Prostate gland (tissue), 2 donors: ENCODE measurements around the gene FAM229A. TPM values are rescaled to one million over a fixed set of nuclear protein-coding genes. Genes with fewer than 3 reads are reported as not detected.

Experiments
- DNase-seq: peaks from one replicate; pipeline ENCODE4 v3.0.0-alpha.2; 2019; ENCODE audit warnings: low spot score
- H3K27ac ChIP-seq, 2 donors: fragments of 200-600 bp; sonication (generic); 2 replicates each; pipeline ENCODE4 v1.5.1; 2017 to 2019
- H3K27me3 ChIP-seq: fragments of 200-600 bp; sonication (generic); replicated peaks from 2 replicates; pipeline ENCODE4 v1.5.1; 2019; ENCODE audit not compliant: insufficient read depth
- H3K36me3 ChIP-seq, 2 donors: fragments of 200-600 bp; sonication (generic); 1 replicate in 1 of 2; 2 replicates in 1 of 2; pipeline versions ENCODE4 v1.5.1 to v1.8.1; 2017 to 2019
- H3K4me1 ChIP-seq: fragments of 200-600 bp; sonication (generic); replicated peaks from 2 replicates; pipeline ENCODE4 v1.5.1; 2019
- H3K4me3 ChIP-seq, 2 donors: fragments of 200-600 bp; sonication (generic); 2 replicates each; pipeline ENCODE4 v1.5.1; 2017 to 2019
- H3K9me3 ChIP-seq: fragments of 200-600 bp; sonication (generic); 2 replicates; pipeline ENCODE4 v1.5.1; 2017
- POLR2A ChIP-seq: fragments of 450-650 bp; IDR thresholded peaks from one replicate; pipeline ENCODE4 v1.6.1; 2016; ENCODE audit warnings: antibody characterized with exemption, mild to moderate bottlenecking
- POLR2AphosphoS5 ChIP-seq: sonication (generic); formaldehyde crosslinking; IDR thresholded peaks from one replicate; pipeline ENCODE4 v1.6.1; 2017; ENCODE audit warnings: antibody characterized with exemption
- whole genome bisulfite sequencing: methylation state at CpG from one replicate; pipeline ENCODE4 v1.1.5; 2018; 5-methylcytosine and 5-hydroxymethylcytosine counted together
- intact Hi-C: fragments of 100-400 bp; cut with DNase I; formaldehyde crosslinking; loops from one replicate; pipeline ENCODE4 v1.14.2; 2022
- total RNA-seq, 2 donors: library from RNA; depleted of rRNA; stranded (reverse); fragments of >200 nt; gene quantifications; one replicate each; pipeline ENCODE4 v1.1.0, GENCODE V29; 2016
- TF ChIP-seq, protein P1 (sequence below), 4 experiments: fragments of 200-600 bp in 2 of 4; fragments of 450-650 bp in 2 of 4; sonication (generic) in 2 of 4; IDR thresholded peaks; 1 replicate in 3 of 4; 2 replicates in 1 of 4; pipeline ENCODE4 v1.5.1; 2016 to 2019; ENCODE audit warnings: antibody characterized with exemption in 4 of 4, mild to moderate bottlenecking in 2 of 4, moderate library complexity in 2 of 4

FAM229A gene
- total RNA-seq, 2 donors from 2014 or later = 8.5 to 24.2 TPM

GRCh38 chr1:32341186-32341757 lies 21.0 kb downstream of the FAM229A start:
- 87% methylated on average over 11 of the region's 11 CpGs for WGBS
- Histone ChIP-seq H3K4me1 (no peaks in the 10 kb centered on the region), H3K27ac (no peak overlapping the region), H3K27me3 (no peaks in the 10 kb centered on the region), H3K36me3 (no peaks in the 10 kb centered on the region), H3K4me3 (no peak overlapping the region), H3K9me3 (no peaks in the 10 kb centered on the region)
- intact Hi-C loops = no loop called here
- DNase-seq = no peak
- TF ChIP-seq, protein P1, sequence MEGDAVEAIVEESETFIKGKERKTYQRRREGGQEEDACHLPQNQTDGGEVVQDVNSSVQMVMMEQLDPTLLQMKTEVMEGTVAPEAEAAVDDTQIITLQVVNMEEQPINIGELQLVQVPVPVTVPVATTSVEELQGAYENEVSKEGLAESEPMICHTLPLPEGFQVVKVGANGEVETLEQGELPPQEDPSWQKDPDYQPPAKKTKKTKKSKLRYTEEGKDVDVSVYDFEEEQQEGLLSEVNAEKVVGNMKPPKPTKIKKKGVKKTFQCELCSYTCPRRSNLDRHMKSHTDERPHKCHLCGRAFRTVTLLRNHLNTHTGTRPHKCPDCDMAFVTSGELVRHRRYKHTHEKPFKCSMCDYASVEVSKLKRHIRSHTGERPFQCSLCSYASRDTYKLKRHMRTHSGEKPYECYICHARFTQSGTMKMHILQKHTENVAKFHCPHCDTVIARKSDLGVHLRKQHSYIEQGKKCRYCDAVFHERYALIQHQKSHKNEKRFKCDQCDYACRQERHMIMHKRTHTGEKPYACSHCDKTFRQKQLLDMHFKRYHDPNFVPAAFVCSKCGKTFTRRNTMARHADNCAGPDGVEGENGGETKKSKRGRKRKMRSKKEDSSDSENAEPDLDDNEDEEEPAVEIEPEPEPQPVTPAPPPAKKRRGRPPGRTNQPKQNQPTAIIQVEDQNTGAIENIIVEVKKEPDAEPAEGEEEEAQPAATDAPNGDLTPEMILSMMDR (IDR thresholded peaks at IDR 0.05) = no peak
- TF ChIP-seq POLR2AphosphoS5 = no peak
- TF ChIP-seq POLR2A = no peak

DNA sequence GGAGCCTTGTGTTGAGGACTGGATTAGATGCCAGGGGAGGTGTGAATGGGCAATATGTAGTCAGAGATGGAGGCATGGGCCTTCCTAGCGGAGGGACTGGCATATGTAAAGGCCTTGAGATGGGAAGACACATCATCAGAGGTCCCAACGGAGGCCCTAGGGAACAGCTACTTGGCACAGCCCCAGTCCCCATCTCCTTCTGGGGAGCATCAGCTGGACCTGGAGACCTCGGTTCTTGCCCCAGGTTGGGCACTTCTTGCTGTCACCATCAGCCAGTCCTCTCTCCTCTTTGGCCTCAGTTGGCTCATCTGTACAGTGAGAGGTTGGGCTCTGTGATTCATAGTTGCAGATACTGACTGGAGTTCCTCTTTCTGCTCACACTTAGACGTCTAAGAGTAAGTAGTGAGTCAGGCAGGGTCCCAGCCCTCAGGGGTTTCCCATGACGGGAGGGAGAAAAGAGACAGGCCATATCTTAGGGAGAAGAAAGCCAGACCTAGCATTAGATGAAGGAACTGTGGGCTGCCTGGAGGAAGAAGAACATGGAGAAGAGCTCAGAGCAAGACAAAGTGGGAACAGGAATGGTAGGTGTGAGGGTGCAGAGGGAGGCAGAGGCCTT lies 22.8 kb downstream of the FAM229A start:
- TF ChIP-seq, protein P1 (IDR thresholded peaks at IDR 0.05) = no peak
- TF ChIP-seq POLR2A = no peak
- no peak for TF ChIP-seq POLR2AphosphoS5
- H3K36me3 ChIP-seq = no peaks in the 10 kb centered on the region
- H3K4me1 ChIP-seq = no peaks in the 10 kb centered on the region
- no peak overlapping the region for H3K4me3 ChIP-seq
- no peak overlapping the region for H3K27ac ChIP-seq
- intact Hi-C loops = no loop called here
- no peaks in the 10 kb centered on the region for H3K9me3 ChIP-seq
- DNase-seq = no peak
- H3K27me3 ChIP-seq = no peaks in the 10 kb centered on the region
- WGBS = 82% methylated on average over 5 of the region's 5 CpGs

DNA sequence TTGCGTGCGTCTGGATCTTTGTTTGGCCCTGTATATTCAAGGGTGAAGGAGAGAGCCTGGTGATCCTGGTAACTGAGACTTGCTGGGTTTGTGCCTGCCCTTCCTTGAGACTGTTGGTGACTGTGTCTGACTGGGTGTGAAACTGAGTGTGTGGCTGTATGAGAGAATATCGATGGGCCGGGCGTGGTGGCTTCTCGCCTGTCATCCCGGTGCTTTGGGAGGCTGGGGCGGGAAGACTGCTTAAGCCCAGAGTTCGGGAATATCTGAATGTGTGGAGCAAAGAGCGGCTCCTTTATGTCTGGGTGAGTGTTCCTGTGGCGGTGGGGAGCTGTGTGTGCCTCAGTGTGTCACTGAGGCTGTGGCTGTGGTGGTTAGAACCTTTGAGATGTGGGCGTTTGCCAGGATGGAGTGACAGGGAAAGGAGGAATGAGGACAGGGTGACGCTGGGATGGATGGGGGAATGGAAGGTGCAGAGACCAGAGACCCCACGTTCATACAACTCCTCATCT lies 23.6 kb downstream of the FAM229A start:
- 73% methylated on average over 14 of the region's 14 CpGs for WGBS
- TF ChIP-seq, protein P1 (IDR thresholded peaks at IDR 0.05) = no peak
- TF ChIP-seq POLR2AphosphoS5 = no peak
- no peak for TF ChIP-seq POLR2A
- Histone ChIP-seq H3K4me1 (no peaks in the 10 kb centered on the region), H3K27ac (no peak overlapping the region), H3K4me3 (no peak overlapping the region), H3K9me3 (no peaks in the 10 kb centered on the region), H3K36me3 (no peaks in the 10 kb centered on the region), H3K27me3 (no peaks in the 10 kb centered on the region)
- intact Hi-C loops = no loop called here
- DNase-seq = no peak

DNA sequence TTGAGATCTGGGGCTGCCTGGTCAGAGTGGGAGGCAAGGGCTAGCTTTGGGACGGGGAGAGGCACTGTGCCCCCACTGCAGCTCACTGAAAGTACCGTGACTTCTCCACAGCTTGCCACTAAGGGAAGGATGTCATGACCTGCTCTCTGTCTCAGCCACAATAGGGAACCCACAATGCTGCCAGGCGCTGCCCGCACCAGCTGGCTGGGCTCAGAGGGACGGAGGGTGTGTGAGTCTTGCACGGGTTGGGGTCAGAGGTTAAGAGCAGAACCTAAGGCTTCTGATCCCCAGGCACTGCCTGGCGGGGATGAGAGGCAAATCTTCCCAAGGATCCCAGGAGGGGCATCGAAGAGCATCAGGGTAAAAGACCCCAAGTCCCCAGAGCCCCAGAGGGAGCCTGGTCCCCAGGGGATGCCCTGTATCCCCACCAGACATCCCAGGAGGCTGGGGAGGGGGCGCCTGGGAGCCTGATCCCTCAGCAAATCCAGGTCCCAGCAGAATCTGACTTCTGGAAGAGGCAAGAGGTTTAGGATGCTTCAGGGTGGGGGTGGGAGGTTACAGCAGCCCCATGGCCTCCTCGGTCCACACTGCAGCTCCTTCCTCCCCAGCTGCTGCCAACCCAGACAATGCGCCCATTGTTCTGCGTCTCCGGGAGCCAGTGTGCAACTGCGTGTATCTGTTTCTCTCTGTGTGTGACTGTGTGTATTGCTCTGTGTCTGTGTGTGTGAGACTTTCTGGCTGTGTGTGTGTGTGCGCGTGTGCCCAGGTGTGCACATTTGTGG lies 24.2 kb downstream of the FAM229A start:
- Histone ChIP-seq H3K9me3 (no peaks in the 10 kb centered on the region), H3K36me3 (no peaks in the 10 kb centered on the region), H3K27me3 (no peaks in the 10 kb centered on the region), H3K4me1 (no peaks in the 10 kb centered on the region), H3K4me3 (no peak overlapping the region), H3K27ac (no peak overlapping the region)
- TF ChIP-seq, protein P1 (IDR thresholded peaks at IDR 0.05) = no peak
- TF ChIP-seq POLR2AphosphoS5 (no peak), POLR2A (no peak)
- intact Hi-C loops = no loop called here
- no peak for DNase-seq
- WGBS = 62% methylated on average over 16 of the region's 16 CpGs
